SU-DHL-6 (cell line): ENCODE measurements around the gene LSM7.

Experiments used
- H2AFZ ChIP-seq: fragments of 200-600 bp; sonication (generic); 2 replicates; pipeline ENCODE4 v1.6.1; 2014; ENCODE audit warnings: low read depth, mild to moderate bottlenecking, moderate library complexity, mixed read lengths, antibody characterized with exemption, low read length; ENCODE audit not compliant: severe bottlenecking
- H3F3A ChIP-seq: fragments of 200-600 bp; shearing (Covaris generic); 2 replicates; pipeline ENCODE4 v1.6.0; 2016; ENCODE audit warnings: antibody characterized with exemption, mild to moderate bottlenecking; ENCODE audit not compliant: insufficient read depth
- H3K27ac ChIP-seq: fragments of 200-600 bp; sonication (generic); 2 replicates; pipeline ENCODE4 v1.5.1; 2016; ENCODE audit warnings: low read depth, mild to moderate bottlenecking, low read length, moderate library complexity, mixed read lengths
- H3K27me3 ChIP-seq: fragments of 200-600 bp; sonication (generic), shearing (Covaris generic); 2 replicates; pipeline ENCODE4 v1.6.0; 2014; ENCODE audit warnings: mild to moderate bottlenecking, low read length
- H3K36me3 ChIP-seq: fragments of 200-600 bp; sonication (generic); 2 replicates; pipeline ENCODE4 v1.6.1; 2014; ENCODE audit warnings: mild to moderate bottlenecking, low read length, mixed read lengths
- H3K4me2 ChIP-seq: fragments of 300-600, 200-600 bp; shearing (Covaris generic), sonication (generic); 2 replicates; pipeline ENCODE4 v1.6.0; 2014; ENCODE audit warnings: low read length, low read depth, mild to moderate bottlenecking; ENCODE audit not compliant: poor library complexity, severe bottlenecking
- H3K4me3 ChIP-seq: fragments of 200-600 bp; sonication (generic); 2 replicates; pipeline ENCODE4 v1.5.1; 2014; ENCODE audit warnings: antibody characterized with exemption, low read length, mild to moderate bottlenecking, mixed read lengths; ENCODE audit not compliant: insufficient read depth, poor library complexity, severe bottlenecking
- H3K79me2 ChIP-seq: fragments of 200-600 bp; sonication (generic); 2 replicates; pipeline ENCODE4 v1.6.1; 2014; ENCODE audit warnings: mild to moderate bottlenecking, low read length, moderate library complexity; ENCODE audit not compliant: insufficient read depth
- H3K9ac ChIP-seq: fragments of 200-600 bp; sonication (generic); 2 replicates; pipeline ENCODE4 v1.7.0; 2014; ENCODE audit warnings: mild to moderate bottlenecking, low read length
- H3K9me2 ChIP-seq: fragments of 200-600 bp; sonication (generic); replicated peaks from 2 replicates; pipeline ENCODE4 v1.6.1; 2014; ENCODE audit warnings: low read length; ENCODE audit not compliant: insufficient read depth
- H3K9me3 ChIP-seq: fragments of 200-600 bp; sonication (generic); 2 replicates; pipeline ENCODE4 v1.6.1; 2014; ENCODE audit warnings: low read length, mixed read lengths; ENCODE audit not compliant: insufficient read depth
- H4K20me1 ChIP-seq: fragments of 200-600 bp; sonication (generic); 2 replicates; pipeline ENCODE4 v1.6.1; 2014; ENCODE audit warnings: low read depth, mild to moderate bottlenecking, antibody characterized with exemption, low read length, moderate library complexity, mixed read lengths
- EZH2phosphoT487 ChIP-seq: fragments of 200-600 bp; sonication (generic), shearing (Covaris generic); conservative IDR thresholded peaks from 2 replicates; pipeline ENCODE4 v1.6.1; 2018; ENCODE audit warnings: mild to moderate bottlenecking, antibody characterized with exemption, low read length, moderate library complexity, mixed read lengths
- TF ChIP-seq, protein P1 (sequence below): fragments of 200-600 bp; sonication (generic); IDR thresholded peaks from one replicate; pipeline ENCODE4 v1.5.1; 2017; ENCODE audit warnings: antibody characterized with exemption, mild to moderate bottlenecking, low read length, moderate library complexity; ENCODE audit not compliant: insufficient read depth, poor library complexity, severe bottlenecking

The LSM7 gene

GRCh38 chr19:2330255-2330631, 1.9 kb upstream of the LSM7 start:
- Histone ChIP-seq H3K27me3 (no peaks in the 10 kb centered on the region), H3K4me3 (no peak overlapping the region), H3K9me2 (no peaks in the 10 kb centered on the region), H3K9me3 (no peaks in the 10 kb centered on the region), H3K4me2 (no peak overlapping the region), H3K27ac (no peak overlapping the region), H3K9ac (no peak overlapping the region), H3K36me3 (no peaks in the 10 kb centered on the region), H4K20me1 (0 out of 2 replicates have a peak, but pooled peaks cover 4% of the 10 kb centered on the region), H3K79me2 (peaks cover 33% of the 10 kb centered on the region), H3F3A (peaks cover 10% of the 10 kb centered on the region; the same call in 1 of the 2 replicates), H2AFZ (no peak overlapping the region)
- no peak for TF ChIP-seq EZH2phosphoT487
- TF ChIP-seq, protein P1, sequence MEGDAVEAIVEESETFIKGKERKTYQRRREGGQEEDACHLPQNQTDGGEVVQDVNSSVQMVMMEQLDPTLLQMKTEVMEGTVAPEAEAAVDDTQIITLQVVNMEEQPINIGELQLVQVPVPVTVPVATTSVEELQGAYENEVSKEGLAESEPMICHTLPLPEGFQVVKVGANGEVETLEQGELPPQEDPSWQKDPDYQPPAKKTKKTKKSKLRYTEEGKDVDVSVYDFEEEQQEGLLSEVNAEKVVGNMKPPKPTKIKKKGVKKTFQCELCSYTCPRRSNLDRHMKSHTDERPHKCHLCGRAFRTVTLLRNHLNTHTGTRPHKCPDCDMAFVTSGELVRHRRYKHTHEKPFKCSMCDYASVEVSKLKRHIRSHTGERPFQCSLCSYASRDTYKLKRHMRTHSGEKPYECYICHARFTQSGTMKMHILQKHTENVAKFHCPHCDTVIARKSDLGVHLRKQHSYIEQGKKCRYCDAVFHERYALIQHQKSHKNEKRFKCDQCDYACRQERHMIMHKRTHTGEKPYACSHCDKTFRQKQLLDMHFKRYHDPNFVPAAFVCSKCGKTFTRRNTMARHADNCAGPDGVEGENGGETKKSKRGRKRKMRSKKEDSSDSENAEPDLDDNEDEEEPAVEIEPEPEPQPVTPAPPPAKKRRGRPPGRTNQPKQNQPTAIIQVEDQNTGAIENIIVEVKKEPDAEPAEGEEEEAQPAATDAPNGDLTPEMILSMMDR, result no peak

DNA sequence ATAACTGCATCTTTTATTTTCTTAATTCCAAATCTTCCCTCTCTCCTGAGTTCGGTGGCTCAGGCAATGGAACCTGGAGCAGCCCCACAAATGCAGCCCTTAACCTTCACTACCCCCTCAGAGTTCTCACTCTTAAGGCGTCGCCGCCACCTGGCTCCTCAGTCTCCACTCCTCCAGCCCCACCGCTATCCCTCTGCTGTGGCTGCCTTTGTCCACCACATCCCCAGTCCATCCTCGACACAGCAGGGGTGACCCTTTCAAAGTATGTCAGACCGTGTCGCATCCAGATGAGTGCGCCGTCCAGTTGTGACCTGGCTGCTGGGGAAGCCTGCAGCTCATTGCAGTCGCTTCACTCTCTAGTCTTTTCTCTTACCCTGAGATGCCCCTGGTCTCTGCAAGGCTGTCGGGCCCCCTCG, 1.1 kb upstream of the LSM7 start:
- TF ChIP-seq, protein P1, result no peak
- no peak for TF ChIP-seq EZH2phosphoT487
- Histone ChIP-seq H3K9me2 (no peaks in the 10 kb centered on the region), H3F3A (peaks cover 10% of the 10 kb centered on the region; the same call in 1 of the 2 replicates), H3K36me3 (no peaks in the 10 kb centered on the region), H3K27me3 (no peaks in the 10 kb centered on the region), H3K9me3 (no peaks in the 10 kb centered on the region), H3K4me2 (peak overlapping the region; percentile 91), H3K9ac (peak overlapping the region; percentile 96), H3K4me3 (peak overlapping the region; percentile 98), H3K27ac (no peak overlapping the region), H2AFZ (no peak overlapping the region), H3K79me2 (peaks cover 33% of the 10 kb centered on the region), H4K20me1 (0 out of 2 replicates have a peak, but pooled peaks cover 4% of the 10 kb centered on the region)

DNA sequence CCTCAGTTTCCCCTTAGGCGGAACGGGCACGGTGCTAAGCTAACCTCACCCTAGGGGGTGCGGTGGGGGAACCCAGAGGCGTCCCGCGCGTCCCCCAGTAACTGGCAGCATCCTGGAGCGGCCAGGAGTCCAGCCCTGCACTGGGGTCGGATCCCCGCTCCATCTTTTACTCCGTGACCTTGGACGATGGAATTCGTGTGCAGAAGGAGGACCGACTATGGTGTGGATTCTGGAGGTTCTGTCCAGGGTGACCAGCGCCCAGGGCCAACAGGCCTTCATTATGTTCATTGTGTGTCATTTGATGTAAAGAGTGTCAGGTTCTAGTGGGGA, 728 bp upstream of the LSM7 start:
- Histone ChIP-seq H3K27me3 (no peaks in the 10 kb centered on the region), H3F3A (peaks cover 10% of the 10 kb centered on the region; the same call in 1 of the 2 replicates), H3K27ac (no peak overlapping the region), H4K20me1 (0 out of 2 replicates have a peak, but pooled peaks cover 4% of the 10 kb centered on the region), H3K79me2 (peaks cover 33% of the 10 kb centered on the region), H3K9me2 (no peaks in the 10 kb centered on the region), H3K36me3 (no peaks in the 10 kb centered on the region), H3K9ac (peak overlapping the region; percentile 96), H3K4me2 (peak overlapping the region; percentile 91), H2AFZ (no peak overlapping the region), H3K4me3 (peak overlapping the region; percentile 98), H3K9me3 (no peaks in the 10 kb centered on the region)
- TF ChIP-seq EZH2phosphoT487, result no peak
- TF ChIP-seq, protein P1, result no peak
